Choroid plexus epithelial cell (primary cell): ENCODE measurements around the gene GCN1.

Source experiments
- DNase-seq: peaks from one replicate; pipeline ENCODE4 v3.0.0-alpha.2; 2010; ENCODE audit warnings: low read depth
- H3K4me3 ChIP-seq: 2 replicates; pipeline ENCODE4 v1.5.1; 2011; ENCODE audit warnings: low read depth, mild to moderate bottlenecking, control low read depth, low read length, moderate library complexity
- TF ChIP-seq, protein P1 (sequence below): conservative IDR thresholded peaks from 2 replicates; pipeline ENCODE4 v1.5.1; 2011; ENCODE audit warnings: low read depth, mild to moderate bottlenecking, control low read depth, inconsistent platforms, low read length, moderate library complexity

Gene GCN1

DNA sequence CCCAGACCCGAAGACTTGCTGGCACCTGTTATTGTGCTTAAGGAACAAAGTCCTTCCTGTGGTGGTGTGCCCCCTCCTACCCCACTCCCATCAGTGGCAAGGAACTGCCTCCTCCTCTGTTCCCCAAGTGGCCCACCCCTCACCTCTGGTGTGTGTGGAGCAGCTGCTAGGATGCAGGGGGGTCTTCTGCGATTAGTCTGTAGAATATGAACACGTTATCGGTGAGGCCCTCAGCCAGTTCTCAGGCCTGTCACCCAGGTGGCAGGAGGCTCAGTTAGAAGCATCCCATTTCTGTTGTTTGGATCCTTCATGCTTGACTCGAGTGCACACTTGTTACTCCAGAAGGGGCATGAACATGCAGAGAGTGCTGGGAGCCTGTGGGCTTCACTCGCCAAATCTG, 117.3 kb downstream of the GCN1 start:
- TF ChIP-seq, protein P1, sequence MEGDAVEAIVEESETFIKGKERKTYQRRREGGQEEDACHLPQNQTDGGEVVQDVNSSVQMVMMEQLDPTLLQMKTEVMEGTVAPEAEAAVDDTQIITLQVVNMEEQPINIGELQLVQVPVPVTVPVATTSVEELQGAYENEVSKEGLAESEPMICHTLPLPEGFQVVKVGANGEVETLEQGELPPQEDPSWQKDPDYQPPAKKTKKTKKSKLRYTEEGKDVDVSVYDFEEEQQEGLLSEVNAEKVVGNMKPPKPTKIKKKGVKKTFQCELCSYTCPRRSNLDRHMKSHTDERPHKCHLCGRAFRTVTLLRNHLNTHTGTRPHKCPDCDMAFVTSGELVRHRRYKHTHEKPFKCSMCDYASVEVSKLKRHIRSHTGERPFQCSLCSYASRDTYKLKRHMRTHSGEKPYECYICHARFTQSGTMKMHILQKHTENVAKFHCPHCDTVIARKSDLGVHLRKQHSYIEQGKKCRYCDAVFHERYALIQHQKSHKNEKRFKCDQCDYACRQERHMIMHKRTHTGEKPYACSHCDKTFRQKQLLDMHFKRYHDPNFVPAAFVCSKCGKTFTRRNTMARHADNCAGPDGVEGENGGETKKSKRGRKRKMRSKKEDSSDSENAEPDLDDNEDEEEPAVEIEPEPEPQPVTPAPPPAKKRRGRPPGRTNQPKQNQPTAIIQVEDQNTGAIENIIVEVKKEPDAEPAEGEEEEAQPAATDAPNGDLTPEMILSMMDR = no peak
- no peak overlapping the region for H3K4me3 ChIP-seq
- DNase-seq = no peak
